Activated CD8-positive, alpha-beta memory T cell treated with anti-CD3 and anti-CD28 coated beads for 36 hours (primary cell): ENCODE data around the gene PTPN6. TPM values are rescaled to one million over a fixed set of nuclear protein-coding genes. Genes with fewer than 3 reads are reported as not detected.

ENCODE experiments used
- CTCF ChIA-PET: fragments of 350-600 bp; sonication (Branson Sonifier 250); formaldehyde crosslinking; loops from one replicate; lab custom pipeline; 2021; ENCODE audit warnings: antibody characterized with exemption; lab: Charles Lee
- POLR2A ChIA-PET: fragments of 350-600 bp; sonication (Branson Sonifier 250); formaldehyde crosslinking; loops from one replicate; lab custom pipeline; 2021; ENCODE audit warnings: antibody characterized with exemption; lab: Charles Lee
- total RNA-seq, 2 experiments: library from RNA; stranded (reverse); gene quantifications; one replicate each; pipeline ENCODE4 v1.2.3, GENCODE V29; 2021

PTPN6 gene
- total RNA-seq, 2 experiments from 2014 or later: 436 to 441 TPM

DNA sequence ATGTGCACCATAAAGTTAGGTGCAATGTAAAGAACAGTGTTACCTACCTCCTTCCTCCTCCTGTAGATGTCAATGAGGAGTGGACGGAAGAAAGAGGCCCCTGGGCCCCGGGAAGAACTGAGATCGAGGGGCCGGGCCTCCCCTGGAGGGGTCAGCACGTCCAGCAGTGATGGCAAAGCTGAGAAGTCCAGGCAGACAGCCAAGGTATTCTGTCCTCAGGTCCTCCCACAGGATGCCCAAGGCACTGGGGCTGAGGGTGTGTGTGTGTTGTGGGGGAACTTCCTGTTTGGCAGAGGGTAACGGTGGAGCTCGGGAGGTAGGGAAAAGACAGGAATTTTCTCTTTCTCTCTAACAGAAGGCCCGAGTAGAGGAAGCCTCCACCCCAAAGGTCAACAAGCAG, 17.0 kb upstream of the PTPN6 start:
- CTCF ChIA-PET: interaction anchor here (1.7 to 6.2 kb wide), 2 partner anchors 9 to 65 kb away, joined by 5 to 51 read pairs; no protein-coding TSS in a partner anchor
- POLR2A ChIA-PET: interaction anchor here (0.6 to 2.8 kb wide), 2 partner anchors 9 to 64 kb away, joined by 3 to 13 read pairs; partner anchors contain the start of genes C12orf57 and RNU7-1

DNA sequence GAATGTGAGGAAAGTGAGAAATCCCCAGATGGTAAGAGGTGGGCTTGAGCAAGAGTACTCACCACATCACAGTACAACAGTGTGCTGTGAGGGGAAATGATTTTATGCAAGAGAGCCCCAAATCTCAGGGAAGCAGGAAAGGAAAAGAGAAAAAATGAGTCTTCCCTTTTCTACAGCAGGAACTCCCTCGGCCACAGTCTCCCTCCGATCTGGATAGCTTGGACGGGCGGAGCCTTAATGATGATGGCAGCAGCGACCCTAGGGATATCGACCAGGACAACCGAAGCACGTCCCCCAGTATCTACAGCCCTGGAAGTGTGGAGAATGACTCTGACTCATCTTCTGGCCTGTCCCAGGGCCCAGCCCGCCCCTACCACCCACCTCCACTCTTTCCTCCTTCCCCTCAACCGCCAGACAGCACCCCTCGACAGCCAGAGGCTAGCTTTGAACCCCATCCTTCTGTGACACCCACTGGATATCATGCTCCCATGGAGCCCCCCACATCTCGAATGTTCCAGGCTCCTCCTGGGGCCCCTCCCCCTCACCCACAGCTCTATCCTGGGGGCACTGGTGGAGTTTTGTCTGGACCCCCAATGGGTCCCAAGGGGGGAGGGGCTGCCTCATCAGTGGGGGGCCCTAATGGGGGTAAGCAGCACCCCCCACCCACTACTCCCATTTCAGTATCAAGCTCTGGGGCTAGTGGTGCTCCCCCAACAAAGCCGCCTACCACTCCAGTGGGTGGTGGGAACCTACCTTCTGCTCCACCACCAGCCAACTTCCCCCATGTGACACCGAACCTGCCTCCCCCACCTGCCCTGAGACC, 15.6 kb upstream of the PTPN6 start:
- CTCF ChIA-PET: interaction anchor here (0.7 to 6.2 kb wide), 5 partner anchors 11 to 1125 kb away, joined by 3 to 52 read pairs (median 3); partner anchors contain the start of gene SPSB2
- POLR2A ChIA-PET: interaction anchor here (0.6 to 2.6 kb wide), 3 partner anchors 9 to 64 kb away, joined by 3 to 32 read pairs (median 4); partner anchors contain the start of gene ATN1

DNA sequence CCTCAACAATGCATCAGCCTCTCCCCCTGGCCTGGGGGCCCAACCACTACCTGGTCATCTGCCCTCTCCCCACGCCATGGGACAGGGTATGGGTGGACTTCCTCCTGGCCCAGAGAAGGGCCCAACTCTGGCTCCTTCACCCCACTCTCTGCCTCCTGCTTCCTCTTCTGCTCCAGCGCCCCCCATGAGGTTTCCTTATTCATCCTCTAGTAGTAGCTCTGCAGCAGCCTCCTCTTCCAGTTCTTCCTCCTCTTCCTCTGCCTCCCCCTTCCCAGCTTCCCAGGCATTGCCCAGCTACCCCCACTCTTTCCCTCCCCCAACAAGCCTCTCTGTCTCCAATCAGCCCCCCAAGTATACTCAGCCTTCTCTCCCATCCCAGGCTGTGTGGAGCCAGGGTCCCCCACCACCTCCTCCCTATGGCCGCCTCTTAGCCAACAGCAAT, 14.9 kb upstream of the PTPN6 start:
- ChIA-PET POLR2A (interaction anchor here (0.6 to 2.6 kb wide), 8 partner anchors 9 to 69 kb away, joined by 3 to 32 read pairs (median 4); partner anchors contain the start of genes ATN1 and TPI1), CTCF (interaction anchor here (0.7 to 6.2 kb wide), 4 partner anchors 11 to 1125 kb away, joined by 3 to 52 read pairs (median 27); partner anchors contain the start of gene SPSB2)

DNA sequence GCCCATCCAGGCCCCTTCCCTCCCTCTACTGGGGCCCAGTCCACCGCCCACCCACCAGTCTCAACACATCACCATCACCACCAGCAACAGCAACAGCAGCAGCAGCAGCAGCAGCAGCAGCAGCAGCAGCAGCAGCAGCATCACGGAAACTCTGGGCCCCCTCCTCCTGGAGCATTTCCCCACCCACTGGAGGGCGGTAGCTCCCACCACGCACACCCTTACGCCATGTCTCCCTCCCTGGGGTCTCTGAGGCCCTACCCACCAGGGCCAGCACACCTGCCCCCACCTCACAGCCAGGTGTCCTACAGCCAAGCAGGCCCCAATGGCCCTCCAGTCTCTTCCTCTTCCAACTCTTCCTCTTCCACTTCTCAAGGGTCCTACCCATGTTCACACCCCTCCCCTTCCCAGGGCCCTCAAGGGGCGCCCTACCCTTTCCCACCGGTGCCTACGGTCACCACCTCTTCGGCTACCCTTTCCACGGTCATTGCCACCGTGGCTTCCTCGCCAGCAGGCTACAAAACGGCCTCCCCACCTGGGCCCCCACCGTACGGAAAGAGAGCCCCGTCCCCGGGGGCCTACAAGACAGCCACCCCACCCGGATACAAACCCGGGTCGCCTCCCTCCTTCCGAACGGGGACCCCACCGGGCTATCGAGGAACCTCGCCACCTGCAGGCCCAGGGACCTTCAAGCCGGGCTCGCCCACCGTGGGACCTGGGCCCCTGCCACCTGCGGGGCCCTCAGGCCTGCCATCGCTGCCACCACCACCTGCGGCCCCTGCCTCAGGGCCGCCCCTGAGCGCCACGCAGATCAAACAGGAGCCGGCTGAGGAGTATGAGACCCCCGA, 14.3 kb upstream of the PTPN6 start:
- POLR2A ChIA-PET: interaction anchor here (0.5 to 2.6 kb wide), 15 partner anchors 10 to 248 kb away, joined by 3 to 32 read pairs (median 5); partner anchors contain the start of genes ATN1, LPCAT3, SPSB2 and TPI1
- CTCF ChIA-PET: interaction anchor here (0.8 to 6.2 kb wide), 5 partner anchors 8 to 64 kb away, joined by 3 to 52 read pairs (median 8); partner anchors contain the start of genes ENO2 and SPSB2

DNA sequence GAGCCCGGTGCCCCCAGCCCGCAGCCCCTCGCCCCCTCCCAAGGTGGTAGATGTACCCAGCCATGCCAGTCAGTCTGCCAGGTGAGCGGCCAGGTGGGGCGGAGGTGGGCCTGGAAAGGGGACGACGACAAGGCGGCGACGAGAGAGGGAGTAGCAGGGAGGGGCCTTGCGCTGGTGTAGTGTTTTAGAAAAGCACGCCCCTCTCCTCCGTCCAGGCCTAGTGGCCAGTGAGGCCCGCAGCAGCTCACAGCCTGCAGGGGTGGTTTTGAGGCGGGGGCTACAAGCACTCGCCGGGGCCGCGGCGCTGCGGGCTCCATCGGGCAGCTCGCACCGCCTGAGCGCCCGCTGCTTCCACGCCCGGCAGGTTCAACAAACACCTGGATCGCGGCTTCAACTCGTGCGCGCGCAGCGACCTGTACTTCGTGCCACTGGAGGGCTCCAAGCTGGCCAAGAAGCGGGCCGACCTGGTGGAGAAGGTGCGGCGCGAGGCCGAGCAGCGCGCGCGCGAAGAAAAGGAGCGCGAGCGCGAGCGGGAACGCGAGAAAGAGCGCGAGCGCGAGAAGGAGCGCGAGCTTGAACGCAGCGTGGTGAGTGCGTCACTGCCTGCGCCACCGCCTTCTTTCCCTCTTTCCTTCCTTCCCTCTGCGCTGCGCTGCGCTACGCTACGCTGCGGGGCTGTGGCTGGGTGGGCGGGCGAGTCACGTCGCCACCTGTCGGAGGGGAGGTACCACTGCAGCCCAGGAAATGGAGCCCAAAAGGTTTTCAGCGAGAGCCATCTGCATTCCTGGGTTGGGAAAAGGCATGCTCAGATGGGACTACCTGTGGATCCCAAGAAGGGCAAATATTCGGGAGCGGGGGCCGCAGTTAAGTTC, 13.4 kb upstream of the PTPN6 start:
- CTCF ChIA-PET: interaction anchor here (0.6 to 6.2 kb wide), 14 partner anchors 9 to 68 kb away, joined by 3 to 52 read pairs (median 4); partner anchors contain the start of genes ENO2, PTPN6 and SPSB2
- POLR2A ChIA-PET: interaction anchor here (0.5 to 2.6 kb wide), 19 partner anchors 10 to 249 kb away, joined by 3 to 32 read pairs (median 4); partner anchors contain the start of genes ATN1, LPCAT3, PTPN6 and SPSB2

DNA sequence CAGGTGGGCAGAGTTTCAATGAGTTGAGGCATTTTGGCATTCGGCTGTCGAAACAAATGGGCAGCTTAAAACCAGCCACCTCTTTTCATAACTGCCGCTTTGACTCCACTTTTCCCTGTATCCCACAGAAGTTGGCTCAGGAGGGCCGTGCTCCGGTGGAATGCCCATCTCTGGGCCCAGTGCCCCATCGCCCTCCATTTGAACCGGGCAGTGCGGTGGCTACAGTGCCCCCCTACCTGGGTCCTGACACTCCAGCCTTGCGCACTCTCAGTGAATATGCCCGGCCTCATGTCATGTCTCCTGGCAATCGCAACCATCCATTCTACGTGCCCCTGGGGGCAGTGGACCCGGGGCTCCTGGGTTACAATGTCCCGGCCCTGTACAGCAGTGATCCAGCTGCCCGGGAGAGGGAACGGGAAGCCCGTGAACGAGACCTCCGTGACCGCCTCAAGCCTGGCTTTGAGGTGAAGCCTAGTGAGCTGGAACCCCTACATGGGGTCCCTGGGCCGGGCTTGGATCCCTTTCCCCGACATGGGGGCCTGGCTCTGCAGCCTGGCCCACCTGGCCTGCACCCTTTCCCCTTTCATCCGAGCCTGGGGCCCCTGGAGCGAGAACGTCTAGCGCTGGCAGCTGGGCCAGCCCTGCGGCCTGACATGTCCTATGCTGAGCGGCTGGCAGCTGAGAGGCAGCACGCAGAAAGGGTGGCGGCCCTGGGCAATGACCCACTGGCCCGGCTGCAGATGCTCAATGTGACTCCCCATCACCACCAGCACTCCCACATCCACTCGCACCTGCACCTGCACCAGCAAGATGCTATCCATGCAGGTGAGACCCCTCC, 12.6 kb upstream of the PTPN6 start:
- CTCF ChIA-PET: interaction anchor here (1.0 to 6.2 kb wide), 12 partner anchors 10 to 69 kb away, joined by 3 to 52 read pairs (median 4); partner anchors contain the start of genes ENO2, PTPN6 and SPSB2
- POLR2A ChIA-PET: interaction anchor here (0.6 to 2.6 kb wide), 14 partner anchors 9 to 172 kb away, joined by 3 to 32 read pairs (median 5); partner anchors contain the start of genes ATN1, LPCAT3, PTPN6 and SPSB2

DNA sequence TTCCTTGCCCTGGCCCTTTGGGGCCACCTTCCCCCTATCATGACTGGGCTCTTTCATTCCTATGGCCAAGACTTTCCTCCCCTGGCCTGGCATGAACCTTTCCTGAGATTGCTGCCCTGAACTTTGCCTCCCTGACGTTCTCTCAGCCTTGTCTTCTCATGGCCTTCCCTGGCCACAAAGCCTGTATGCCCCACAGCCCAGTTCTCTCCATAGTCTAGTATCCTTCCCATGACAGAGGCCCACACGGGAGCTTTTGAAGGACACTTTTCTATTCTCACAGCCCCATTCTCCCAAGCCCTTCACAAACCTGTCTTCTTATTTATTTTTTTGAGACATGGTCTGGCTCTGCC, 12.0 kb upstream of the PTPN6 start:
- ChIA-PET CTCF (interaction anchor here (0.6 to 6.2 kb wide), 5 partner anchors 10 to 170 kb away, joined by 3 to 52 read pairs (median 5); partner anchors contain the start of gene C1RL), POLR2A (interaction anchor here (0.5 to 1.5 kb wide), 3 partner anchors 10 to 30 kb away, joined by 3 to 4 read pairs (median 3); no protein-coding TSS in a partner anchor)

DNA sequence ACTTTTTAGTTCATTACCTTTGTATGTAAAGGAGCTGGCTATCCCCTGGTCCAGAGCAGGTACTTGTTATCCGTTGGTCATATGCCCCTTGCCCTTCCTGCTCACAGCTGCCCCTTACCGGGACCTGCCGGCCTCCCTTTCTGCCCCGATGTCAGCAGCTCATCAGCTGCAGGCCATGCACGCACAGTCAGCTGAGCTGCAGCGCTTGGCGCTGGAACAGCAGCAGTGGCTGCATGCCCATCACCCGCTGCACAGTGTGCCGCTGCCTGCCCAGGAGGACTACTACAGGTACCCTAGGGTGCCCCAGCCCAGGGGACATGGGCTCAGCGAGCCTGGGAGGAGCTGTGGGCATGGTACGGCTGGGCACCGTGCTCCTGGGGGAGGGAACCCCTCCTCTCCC, 9.9 kb upstream of the PTPN6 start:
- ChIA-PET POLR2A (interaction anchor here (0.5 to 12.5 kb wide), 3 partner anchors 19 to 89 kb away, joined by 3 to 353 read pairs (median 6); no protein-coding TSS in a partner anchor), CTCF (interaction anchor here (1.5 kb wide), 1 partner anchor 27 kb away, joined by 3 read pairs; the partner anchor contains the start of gene ENO2)

DNA sequence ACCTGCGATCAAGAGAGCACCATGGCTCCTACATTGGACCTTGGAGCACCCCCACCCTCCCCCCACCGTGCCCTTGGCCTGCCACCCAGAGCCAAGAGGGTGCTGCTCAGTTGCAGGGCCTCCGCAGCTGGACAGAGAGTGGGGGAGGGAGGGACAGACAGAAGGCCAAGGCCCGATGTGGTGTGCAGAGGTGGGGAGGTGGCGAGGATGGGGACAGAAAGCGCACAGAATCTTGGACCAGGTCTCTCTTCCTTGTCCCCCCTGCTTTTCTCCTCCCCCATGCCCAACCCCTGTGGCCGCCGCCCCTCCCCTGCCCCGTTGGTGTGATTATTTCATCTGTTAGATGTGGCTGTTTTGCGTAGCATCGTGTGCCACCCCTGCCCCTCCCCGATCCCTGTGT, 9.4 kb upstream of the PTPN6 start:
- POLR2A ChIA-PET: interaction anchor here (12.5 kb wide), 1 partner anchor 19 kb away, joined by 353 read pairs; no protein-coding TSS in a partner anchor
- CTCF ChIA-PET: interaction anchor here (1.5 to 11.8 kb wide), 3 partner anchors 9 to 27 kb away, joined by 3 to 337 read pairs (median 3); partner anchors contain the start of genes ENO2 and PTPN6

DNA sequence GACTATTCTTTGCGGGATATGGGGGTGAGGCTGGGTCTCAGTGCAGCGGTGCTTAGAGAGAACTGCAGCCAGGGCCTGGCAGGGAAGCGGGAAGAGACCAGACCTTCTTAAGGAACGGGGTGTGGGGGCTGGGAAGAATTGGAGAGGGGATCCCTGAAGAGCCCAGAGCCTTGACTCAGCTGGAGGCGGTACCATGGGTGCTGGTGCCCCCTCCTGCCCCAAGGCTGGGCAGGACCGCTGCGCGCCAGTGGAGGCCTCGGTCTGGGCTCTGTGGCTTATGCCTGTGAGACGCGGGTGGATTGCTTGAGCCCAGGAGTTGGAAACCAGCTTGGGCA, 8.9 kb upstream of the PTPN6 start:
- CTCF ChIA-PET: interaction anchor here (1.5 to 11.8 kb wide), 4 partner anchors 9 to 28 kb away, joined by 3 to 337 read pairs (median 8); partner anchors contain the start of genes ENO2 and PTPN6
- POLR2A ChIA-PET: interaction anchor here (2.2 to 12.5 kb wide), 2 partner anchors 10 to 18 kb away, joined by 13 to 353 read pairs; no protein-coding TSS in a partner anchor

DNA sequence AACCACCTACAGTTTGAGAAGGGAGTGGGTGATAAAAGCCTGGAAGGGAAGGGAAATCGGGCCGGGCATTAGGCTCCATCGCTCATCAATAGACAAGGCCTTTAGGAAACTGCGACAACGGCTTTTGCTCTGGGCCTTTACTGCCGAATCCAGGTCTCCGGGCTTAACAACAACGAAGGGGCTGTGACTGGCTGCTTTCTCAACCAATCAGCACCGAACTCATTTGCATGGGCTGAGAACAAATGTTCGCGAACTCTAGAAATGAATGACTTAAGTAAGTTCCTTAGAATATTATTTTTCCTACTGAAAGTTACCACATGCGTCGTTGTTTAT, 7.8 kb upstream of the PTPN6 start:
- CTCF ChIA-PET: interaction anchor here (0.9 to 11.8 kb wide), 12 partner anchors 8 to 177 kb away, joined by 3 to 337 read pairs (median 4); partner anchors contain the start of genes ENO2, PTMS and PTPN6
- POLR2A ChIA-PET: interaction anchor here (0.6 to 12.5 kb wide), 15 partner anchors 9 to 1031 kb away, joined by 3 to 353 read pairs (median 9); partner anchors contain the start of genes EMG1, LPCAT3, PHB2 and SPSB2

DNA sequence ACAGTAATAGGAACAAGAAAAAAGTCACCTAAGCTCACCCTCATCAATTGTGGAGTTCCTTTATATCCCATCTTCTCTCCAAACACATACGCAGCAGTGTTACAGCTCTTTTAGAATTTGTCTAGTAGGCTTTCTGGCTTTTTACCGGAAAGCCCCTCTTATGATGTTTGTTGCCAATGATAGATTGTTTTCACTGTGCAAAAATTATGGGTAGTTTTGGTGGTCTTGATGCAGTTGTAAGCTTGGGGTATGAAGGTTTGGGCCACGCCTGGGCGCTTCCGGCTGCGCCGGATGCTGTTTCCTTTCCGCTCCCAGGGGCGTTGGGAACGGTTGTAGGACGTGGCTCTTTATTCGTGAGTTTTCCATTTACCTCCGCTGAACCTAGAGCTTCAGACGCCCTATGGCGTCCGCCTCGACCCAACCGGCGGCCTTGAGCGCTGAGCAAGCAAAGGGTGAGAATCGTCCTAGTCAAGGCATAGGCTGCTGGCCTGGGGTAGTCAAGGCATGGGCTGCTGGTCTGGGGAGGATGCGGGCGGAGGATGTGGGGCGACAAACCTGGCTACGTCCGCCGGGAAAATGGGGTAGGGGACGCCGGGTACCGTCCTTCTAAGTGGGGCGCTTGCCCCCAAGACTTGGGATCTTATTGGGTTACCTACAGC, 7.3 kb upstream of the PTPN6 start, which contains the start of the genes C12orf57 and RNU7-1:
Gene C12orf57 (plus strand): TSS at position 301 of the 659 bp plus-strand sequence. CDS start 100 bp downstream, at position 401.
Gene RNU7-1 (plus strand): TSS at position 95 of the 659 bp plus-strand sequence.
- CTCF ChIA-PET: interaction anchor here (0.8 to 11.8 kb wide), 14 partner anchors 9 to 178 kb away, joined by 3 to 337 read pairs (median 4); partner anchors contain the start of genes ENO2 and PTMS
- POLR2A ChIA-PET: interaction anchor here (0.6 to 12.5 kb wide), 18 partner anchors 9 to 1031 kb away, joined by 3 to 353 read pairs (median 7); partner anchors contain the start of genes EMG1, LPCAT3, PHB2 and SPSB2

DNA sequence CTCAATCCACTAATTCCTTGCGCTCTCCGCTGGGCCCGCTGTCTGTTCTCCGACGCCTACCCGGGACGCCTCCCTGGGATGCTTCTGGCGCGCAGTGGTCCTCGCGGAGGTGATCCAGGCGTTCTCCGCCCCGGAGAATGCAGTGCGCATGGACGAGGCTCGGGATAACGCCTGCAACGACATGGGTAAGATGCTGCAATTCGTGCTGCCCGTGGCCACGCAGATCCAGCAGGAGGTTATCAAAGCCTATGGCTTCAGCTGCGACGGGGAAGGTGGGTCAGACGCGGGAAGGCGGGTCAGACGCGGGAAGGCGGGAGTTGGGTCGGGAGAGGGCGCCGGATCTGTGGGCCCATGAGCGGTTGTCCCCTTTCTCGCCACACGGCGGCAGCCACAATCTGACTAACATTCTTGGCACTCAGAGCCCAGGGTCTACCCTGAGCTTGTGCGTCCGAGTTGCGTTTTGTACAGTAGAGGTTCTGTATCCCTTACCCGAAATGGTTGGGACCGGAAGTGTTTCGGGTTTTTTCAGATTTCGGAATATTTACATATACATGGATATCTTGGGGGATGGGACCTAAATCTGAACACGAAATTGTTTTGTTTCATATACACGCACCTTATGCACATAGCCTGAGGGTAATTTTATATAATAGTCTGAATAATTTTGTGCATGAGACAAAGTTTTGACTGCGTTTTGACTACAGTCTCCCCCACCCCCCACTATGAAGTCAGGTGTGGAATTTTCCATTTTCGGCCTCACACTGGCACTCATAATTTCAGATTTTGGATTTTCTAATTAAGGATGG, 6.6 kb upstream of the PTPN6 start:
- POLR2A ChIA-PET: interaction anchor here (0.7 to 12.5 kb wide), 14 partner anchors 8 to 474 kb away, joined by 3 to 353 read pairs (median 9); partner anchors contain the start of genes EMG1, LPCAT3, PHB2 and SPSB2
- CTCF ChIA-PET: interaction anchor here (0.7 to 11.8 kb wide), 15 partner anchors 8 to 178 kb away, joined by 3 to 337 read pairs (median 5); partner anchors contain the start of gene PTMS

DNA sequence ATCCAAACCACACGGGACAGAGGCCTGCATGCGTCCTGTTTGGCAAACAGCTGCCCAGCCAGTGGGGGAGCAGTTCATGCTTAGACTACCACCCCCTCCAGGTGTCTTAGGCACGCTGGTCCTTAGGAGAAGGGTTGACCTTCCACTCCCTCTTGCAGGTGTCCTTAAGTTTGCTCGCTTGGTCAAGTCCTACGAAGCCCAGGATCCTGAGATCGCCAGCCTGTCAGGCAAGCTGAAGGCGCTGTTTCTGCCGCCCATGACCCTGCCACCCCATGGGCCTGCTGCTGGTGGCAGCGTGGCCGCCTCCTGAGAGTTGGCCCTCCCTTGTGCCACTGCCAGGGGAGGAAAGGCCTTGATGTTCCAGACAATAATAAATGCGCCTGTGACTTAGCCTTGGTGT, 5.5 kb upstream of the PTPN6 start:
- CTCF ChIA-PET: interaction anchor here (1.4 to 11.8 kb wide), 5 partner anchors 15 to 168 kb away, joined by 3 to 337 read pairs (median 6); partner anchors contain the start of gene C1RL
- POLR2A ChIA-PET: interaction anchor here (0.9 to 12.5 kb wide), 5 partner anchors 15 to 475 kb away, joined by 4 to 353 read pairs (median 6); partner anchors contain the start of genes SPSB2 and VAMP1
